ENCODE measurements around the gene FOXP1. TPM values are rescaled to one million over a fixed set of nuclear protein-coding genes. Genes with fewer than 3 reads are reported as not detected.

FOXP1 gene
- total and polyA plus RNA-seq, 2 donors, result 26.1 to 42.3 TPM

DNA sequence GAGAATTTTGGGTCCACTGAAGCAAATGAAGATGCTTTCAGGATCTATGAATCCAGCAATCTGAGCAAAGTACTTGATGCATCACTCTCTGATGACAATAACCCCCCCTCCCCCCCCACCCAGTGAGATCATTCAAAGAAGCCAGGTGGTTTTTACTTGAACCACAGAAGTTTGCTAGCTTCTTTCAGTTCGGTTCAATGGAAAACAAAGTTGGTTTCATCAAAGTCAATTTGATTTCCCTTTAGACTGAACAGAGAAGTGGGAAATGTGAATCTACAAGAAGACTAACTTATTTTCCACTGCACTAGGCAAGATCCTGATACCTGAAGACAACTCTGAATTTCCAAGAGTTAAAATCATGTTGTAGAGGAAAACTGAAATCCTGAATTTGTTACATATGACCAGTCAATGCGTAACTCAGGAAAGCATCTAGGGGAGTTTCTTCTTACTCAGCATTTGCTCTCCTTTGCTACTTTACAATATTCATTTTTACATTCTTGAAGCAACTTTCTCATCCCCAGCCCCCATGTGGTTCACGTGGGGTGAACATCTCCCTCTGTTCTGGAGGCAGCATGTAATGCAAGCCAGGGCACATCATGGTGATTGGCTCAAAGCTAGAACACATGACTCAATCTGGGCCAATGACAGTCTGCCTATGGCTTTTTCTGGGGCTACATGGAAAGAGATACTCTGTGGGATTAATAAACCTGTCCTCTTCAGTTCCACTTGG is 572.6 kb downstream of the FOXP1 start:
- Histone ChIP-seq H3K27me3 (ENCODE audit: control insufficient read depth in 2 of 2, insufficient read depth in 1 of 2, low read length in 1 of 2) (no peaks in the 10 kb centered on the region), H3K9me3 (ENCODE audit: control insufficient read depth in 2 of 2, insufficient read depth in 1 of 2, low read length in 1 of 2) (no peaks in the 10 kb centered on the region), H3K36me3 (ENCODE audit: control insufficient read depth in 2 of 2, insufficient read depth in 2 of 2, low read length in 1 of 2) (peaks cover 6 to 17% of the 10 kb centered on the region in 2 donors), H3K27ac (ENCODE audit: low read depth in 1 of 2, low read length in 1 of 2) (peak overlapping the region; percentile 56 to 81), H3K4me1 (ENCODE audit: control insufficient read depth in 2 of 2, insufficient read depth in 2 of 2, low read length in 2 of 2) (peaks cover 19 to 25% of the 10 kb centered on the region in 2 donors), H3K4me3 (ENCODE audit: low read length in 2 of 2) (no peak overlapping the region)
- WGBS, result 33% methylated on average over 3 of the region's 3 CpGs
- DNase-seq (ENCODE audit: low read depth in 6 of 9, low spot score in 9 of 9), result peak; percentile 30 to 89 (median 65)

GRCh38 chr3:71008350-71008935 is 575.1 kb downstream of the FOXP1 start:
- H3K27ac ChIP-seq (ENCODE audit: low read depth in 1 of 2, low read length in 1 of 2), result no peak overlapping the region
- H3K36me3 ChIP-seq (ENCODE audit: control insufficient read depth in 2 of 2, insufficient read depth in 2 of 2, low read length in 1 of 2), result peaks cover 0 to 10% of the 10 kb centered on the region in 2 donors
- H3K9me3 ChIP-seq (ENCODE audit: control insufficient read depth in 2 of 2, insufficient read depth in 1 of 2, low read length in 1 of 2), result no peaks in the 10 kb centered on the region
- H3K4me3 ChIP-seq (ENCODE audit: low read length in 2 of 2), result no peak overlapping the region
- H3K4me1 ChIP-seq (ENCODE audit: control insufficient read depth in 2 of 2, insufficient read depth in 2 of 2, low read length in 2 of 2), result peaks cover 19 to 25% of the 10 kb centered on the region in 2 donors
- 86% methylated on average over 7 of the region's 7 CpGs for WGBS
- no peak for DNase-seq (ENCODE audit: low read depth in 6 of 9, low spot score in 9 of 9)
- H3K27me3 ChIP-seq (ENCODE audit: control insufficient read depth in 2 of 2, insufficient read depth in 1 of 2, low read length in 1 of 2), result no peaks in the 10 kb centered on the region

GRCh38 chr3:71006810-71007785 is 576.4 kb downstream of the FOXP1 start:
- H3K36me3 ChIP-seq (ENCODE audit: control insufficient read depth in 2 of 2, insufficient read depth in 2 of 2, low read length in 1 of 2), result peaks cover 0 to 20% of the 10 kb centered on the region in 2 donors
- H3K4me1 ChIP-seq (ENCODE audit: control insufficient read depth in 2 of 2, insufficient read depth in 2 of 2, low read length in 2 of 2), result peaks cover 19 to 25% of the 10 kb centered on the region in 2 donors
- H3K27ac ChIP-seq (ENCODE audit: low read depth in 1 of 2, low read length in 1 of 2), result no peak overlapping the region
- H3K27me3 ChIP-seq (ENCODE audit: control insufficient read depth in 2 of 2, insufficient read depth in 1 of 2, low read length in 1 of 2), result no peaks in the 10 kb centered on the region
- no peak overlapping the region for H3K4me3 ChIP-seq (ENCODE audit: low read length in 2 of 2)
- no peaks in the 10 kb centered on the region for H3K9me3 ChIP-seq (ENCODE audit: control insufficient read depth in 2 of 2, insufficient read depth in 1 of 2, low read length in 1 of 2)
- peak in 1 of 9 donors; percentile 49 for DNase-seq (ENCODE audit: low read depth in 6 of 9, low spot score in 9 of 9)
- WGBS, result 73% methylated on average over 9 of the region's 9 CpGs

DNA sequence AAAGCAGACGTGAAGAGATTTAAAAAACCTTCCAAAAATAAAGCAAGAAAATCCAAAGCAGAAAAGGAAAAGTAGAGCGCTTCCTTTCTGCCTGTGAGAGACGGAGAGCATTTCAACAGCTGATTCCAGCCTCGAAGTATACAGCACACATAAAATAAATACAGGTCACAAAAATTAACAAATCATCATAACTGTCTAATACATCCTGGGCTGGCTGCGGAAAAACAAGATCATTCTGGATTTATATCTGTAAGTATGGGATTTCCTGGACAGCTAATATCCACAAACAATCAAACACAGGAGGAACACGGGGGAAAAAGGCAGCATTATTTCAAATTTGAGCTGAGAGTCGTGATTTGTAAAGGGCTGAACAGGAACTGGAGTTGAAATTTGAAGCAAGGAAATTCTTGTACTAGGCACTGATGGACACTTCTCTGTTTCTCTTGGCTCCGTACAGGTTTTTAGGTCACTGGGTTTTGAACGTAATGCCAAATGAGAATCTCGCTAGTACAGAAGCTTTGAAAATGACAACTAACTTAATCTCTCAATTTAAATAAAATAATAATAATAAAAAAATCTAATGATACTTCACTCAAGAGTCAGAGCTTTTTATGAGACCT is 577.7 kb downstream of the FOXP1 start:
- WGBS, result 92% methylated on average over 10 of the region's 10 CpGs
- H3K27ac ChIP-seq (ENCODE audit: low read depth in 1 of 2, low read length in 1 of 2), result peak overlapping the region in 1 of 2 donors; percentile 15
- H3K9me3 ChIP-seq (ENCODE audit: control insufficient read depth in 2 of 2, insufficient read depth in 1 of 2, low read length in 1 of 2), result no peaks in the 10 kb centered on the region
- no peak for DNase-seq (ENCODE audit: low read depth in 6 of 9, low spot score in 9 of 9)
- peaks cover 11 to 18% of the 10 kb centered on the region in 2 donors for H3K4me1 ChIP-seq (ENCODE audit: control insufficient read depth in 2 of 2, insufficient read depth in 2 of 2, low read length in 2 of 2)
- no peak overlapping the region for H3K4me3 ChIP-seq (ENCODE audit: low read length in 2 of 2)
- no peaks in the 10 kb centered on the region for H3K27me3 ChIP-seq (ENCODE audit: control insufficient read depth in 2 of 2, insufficient read depth in 1 of 2, low read length in 1 of 2)
- peaks cover 0 to 28% of the 10 kb centered on the region in 2 donors for H3K36me3 ChIP-seq (ENCODE audit: control insufficient read depth in 2 of 2, insufficient read depth in 2 of 2, low read length in 1 of 2)

DNA sequence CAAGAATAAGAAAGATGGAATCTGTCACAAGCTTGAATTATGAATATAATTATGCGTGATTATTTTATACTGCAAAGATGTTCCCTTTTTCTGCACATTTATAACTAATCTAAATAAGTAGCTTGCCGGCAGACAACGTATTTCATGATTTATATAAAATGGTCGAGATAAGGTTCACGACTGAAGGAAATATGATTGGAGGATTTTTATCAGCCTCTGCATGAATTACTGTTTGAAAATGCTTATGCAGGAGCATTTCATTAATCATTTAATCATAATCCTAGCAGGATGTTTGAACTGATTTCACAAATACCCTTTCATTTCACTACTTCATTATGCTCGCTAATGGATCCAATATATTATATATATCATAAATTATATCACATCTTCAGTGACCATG is 580.0 kb downstream of the FOXP1 start:
- no peak overlapping the region for H3K27ac ChIP-seq (ENCODE audit: low read depth in 1 of 2, low read length in 1 of 2)
- whole genome bisulfite sequencing, result 97% methylated on average over 6 of the region's 6 CpGs

GRCh38 chr3:71002298-71002697 is 581.2 kb downstream of the FOXP1 start:
- no peak overlapping the region for H3K4me3 ChIP-seq (ENCODE audit: low read length in 2 of 2)
- H3K4me1 ChIP-seq (ENCODE audit: control insufficient read depth in 2 of 2, insufficient read depth in 2 of 2, low read length in 2 of 2), result no peaks in the 10 kb centered on the region
- 96% methylated on average over 2 of the region's 2 CpGs for WGBS
- no peak for DNase-seq (ENCODE audit: low read depth in 6 of 9, low spot score in 9 of 9)
- no peaks in the 10 kb centered on the region for H3K27me3 ChIP-seq (ENCODE audit: control insufficient read depth in 2 of 2, insufficient read depth in 1 of 2, low read length in 1 of 2)
- peaks cover 3 to 44% of the 10 kb centered on the region in 2 donors for H3K36me3 ChIP-seq (ENCODE audit: control insufficient read depth in 2 of 2, insufficient read depth in 2 of 2, low read length in 1 of 2)
- no peak overlapping the region for H3K27ac ChIP-seq (ENCODE audit: low read depth in 1 of 2, low read length in 1 of 2)
- H3K9me3 ChIP-seq (ENCODE audit: control insufficient read depth in 2 of 2, insufficient read depth in 1 of 2, low read length in 1 of 2), result no peaks in the 10 kb centered on the region

More for the DNA sequence above, 580.0 kb downstream of the FOXP1 start:
- H3K4me3 ChIP-seq (ENCODE audit: low read length in 2 of 2), result no peak overlapping the region
- peaks cover 3 to 34% of the 10 kb centered on the region in 2 donors for H3K36me3 ChIP-seq (ENCODE audit: control insufficient read depth in 2 of 2, insufficient read depth in 2 of 2, low read length in 1 of 2)
- no peak for DNase-seq (ENCODE audit: low read depth in 6 of 9, low spot score in 9 of 9)
- peaks cover 3 to 4% of the 10 kb centered on the region in 2 donors for H3K4me1 ChIP-seq (ENCODE audit: control insufficient read depth in 2 of 2, insufficient read depth in 2 of 2, low read length in 2 of 2)
- no peaks in the 10 kb centered on the region for H3K27me3 ChIP-seq (ENCODE audit: control insufficient read depth in 2 of 2, insufficient read depth in 1 of 2, low read length in 1 of 2)
- H3K9me3 ChIP-seq (ENCODE audit: control insufficient read depth in 2 of 2, insufficient read depth in 1 of 2, low read length in 1 of 2), result no peaks in the 10 kb centered on the region

DNA sequence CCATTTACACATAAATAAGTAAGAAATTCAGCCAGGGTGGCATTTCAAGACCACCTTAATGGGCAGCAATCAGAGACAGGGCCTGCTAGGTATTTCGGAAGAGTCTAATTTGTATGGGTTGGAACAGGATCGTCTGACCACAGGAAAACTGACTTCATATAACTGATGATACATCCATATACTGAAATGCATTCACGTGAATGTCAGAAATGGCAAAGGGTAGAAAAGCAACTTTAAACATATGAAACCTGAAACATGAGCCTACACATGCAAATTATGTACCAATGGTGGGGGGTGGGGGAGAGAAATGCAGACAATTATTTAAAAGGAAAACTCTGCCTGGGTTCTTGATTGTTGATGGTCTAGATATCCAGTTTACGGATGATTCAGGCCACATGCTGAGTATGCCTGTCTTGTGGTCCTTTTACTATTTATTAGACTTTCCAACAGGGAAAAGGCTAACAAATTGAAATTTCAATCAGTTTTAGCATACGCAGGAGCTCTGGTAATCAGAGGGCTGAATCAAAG is 582.2 kb downstream of the FOXP1 start:
- no peak for DNase-seq (ENCODE audit: low read depth in 6 of 9, low spot score in 9 of 9)
- Histone ChIP-seq H3K9me3 (ENCODE audit: control insufficient read depth in 2 of 2, insufficient read depth in 1 of 2, low read length in 1 of 2) (no peaks in the 10 kb centered on the region), H3K27me3 (ENCODE audit: control insufficient read depth in 2 of 2, insufficient read depth in 1 of 2, low read length in 1 of 2) (no peaks in the 10 kb centered on the region), H3K27ac (ENCODE audit: low read depth in 1 of 2, low read length in 1 of 2) (no peak overlapping the region), H3K4me1 (ENCODE audit: control insufficient read depth in 2 of 2, insufficient read depth in 2 of 2, low read length in 2 of 2) (no peaks in the 10 kb centered on the region), H3K4me3 (ENCODE audit: low read length in 2 of 2) (no peak overlapping the region), H3K36me3 (ENCODE audit: control insufficient read depth in 2 of 2, insufficient read depth in 2 of 2, low read length in 1 of 2) (peaks cover 7 to 54% of the 10 kb centered on the region in 2 donors)
- 96% methylated on average over 5 of the region's 5 CpGs for WGBS

DNA sequence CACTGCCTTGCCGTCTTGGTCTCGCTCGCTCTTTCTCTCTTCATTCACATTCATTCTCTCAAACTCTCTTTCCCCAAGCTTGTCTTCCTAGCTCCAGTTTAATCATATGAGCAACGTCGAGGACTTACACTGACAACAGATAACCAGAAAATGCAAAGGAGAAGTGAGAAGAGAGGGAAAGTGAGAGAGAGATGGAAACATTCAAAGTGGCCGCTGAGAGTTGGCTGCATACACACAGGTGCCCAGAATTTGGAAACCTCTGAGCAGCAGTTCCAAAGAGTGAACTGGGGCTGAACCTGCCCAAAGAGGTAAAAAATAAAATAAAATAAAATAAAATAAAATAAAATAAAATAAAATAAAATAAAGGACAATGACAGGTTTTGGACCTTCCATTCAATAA is 583.0 kb downstream of the FOXP1 start:
- 98% methylated on average over 6 of the region's 6 CpGs for whole genome bisulfite sequencing

More for the DNA sequence above, 583.0 kb downstream of the FOXP1 start:
- H3K27ac ChIP-seq (ENCODE audit: low read depth in 1 of 2, low read length in 1 of 2), result no peak overlapping the region
- H3K4me3 ChIP-seq (ENCODE audit: low read length in 2 of 2), result no peak overlapping the region
- no peaks in the 10 kb centered on the region for H3K4me1 ChIP-seq (ENCODE audit: control insufficient read depth in 2 of 2, insufficient read depth in 2 of 2, low read length in 2 of 2)
- peaks cover 7 to 58% of the 10 kb centered on the region in 2 donors for H3K36me3 ChIP-seq (ENCODE audit: control insufficient read depth in 2 of 2, insufficient read depth in 2 of 2, low read length in 1 of 2)
- no peaks in the 10 kb centered on the region for H3K27me3 ChIP-seq (ENCODE audit: control insufficient read depth in 2 of 2, insufficient read depth in 1 of 2, low read length in 1 of 2)
- no peaks in the 10 kb centered on the region for H3K9me3 ChIP-seq (ENCODE audit: control insufficient read depth in 2 of 2, insufficient read depth in 1 of 2, low read length in 1 of 2)
- DNase-seq (ENCODE audit: low read depth in 6 of 9, low spot score in 9 of 9), result no peak
